ENCODE data around the gene ESRRA.

DNA sequence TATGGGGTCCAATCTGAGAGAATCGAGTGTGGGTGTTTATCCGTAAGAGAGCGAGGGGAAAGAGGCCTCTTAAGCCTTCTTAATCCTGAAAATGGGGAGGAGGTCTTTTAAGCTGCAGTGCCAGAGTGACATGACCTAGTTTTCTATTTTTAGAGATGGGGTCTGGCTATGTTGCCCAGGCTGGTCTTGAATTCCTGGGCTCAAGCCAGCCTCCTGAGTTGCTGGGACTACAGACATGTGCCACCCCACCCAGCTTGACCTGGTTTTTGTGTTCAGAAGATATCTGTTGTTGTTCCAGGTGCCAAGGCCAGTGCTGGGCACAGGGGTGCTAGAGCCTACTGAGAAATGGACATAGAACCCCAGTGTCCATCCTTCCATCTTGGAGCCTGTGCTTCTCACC is 22.2 kb upstream of the ESRRA start:
- TF ChIP-seq CTCF (IDR thresholded peaks at IDR 0.05) (no peak), POLR2A (IDR thresholded peaks at IDR 0.05) (no peak)
